ENCODE measurements around the gene AP5Z1.

The AP5Z1 gene

GRCh38 chr7:4770886-4771285 lies 4.5 kb upstream of the AP5Z1 start:
- Histone ChIP-seq H3K36me3 (ENCODE audit: control insufficient read depth, insufficient read depth, low read length) (peaks cover 3% of the 10 kb centered on the region), H3K27me3 (replicated peaks; ENCODE audit: control insufficient read depth, insufficient read depth, low read length) (no peaks in the 10 kb centered on the region), H3K4me3 (replicated peaks; ENCODE audit: low read depth, low read length) (no peak overlapping the region)
- no peak for DNase-seq (ENCODE audit: extremely low read depth, insufficient read length)
- TF ChIP-seq CTCF (IDR thresholded peaks at IDR 0.05; ENCODE audit: insufficient read depth, low read length, poor library complexity, severe bottlenecking): no peak

- Histone ChIP-seq H3K36me3 (ENCODE audit: control insufficient read depth, insufficient read depth, low read length) (peaks cover 3% of the 10 kb centered on the region), H3K4me3 (replicated peaks; ENCODE audit: low read depth, low read length) (no peak overlapping the region), H3K27me3 (replicated peaks; ENCODE audit: control insufficient read depth, insufficient read depth, low read length) (no peaks in the 10 kb centered on the region)
- no peak for TF ChIP-seq CTCF (IDR thresholded peaks at IDR 0.05; ENCODE audit: insufficient read depth, low read length, poor library complexity, severe bottlenecking)
- no peak for DNase-seq (ENCODE audit: extremely low read depth, insufficient read length)
Observed at GRCh38 chr7:4771737-4772136, 3.7 kb upstream of the AP5Z1 start.

- no peak for DNase-seq (ENCODE audit: extremely low read depth, insufficient read length)
- peaks cover 3% of the 10 kb centered on the region for H3K36me3 ChIP-seq (ENCODE audit: control insufficient read depth, insufficient read depth, low read length)
- no peak for TF ChIP-seq CTCF (IDR thresholded peaks at IDR 0.05; ENCODE audit: insufficient read depth, low read length, poor library complexity, severe bottlenecking)
- no peak overlapping the region for H3K4me3 ChIP-seq (replicated peaks; ENCODE audit: low read depth, low read length)
- H3K27me3 ChIP-seq (replicated peaks; ENCODE audit: control insufficient read depth, insufficient read depth, low read length): no peaks in the 10 kb centered on the region
Observed at GRCh38 chr7:4772306-4772705, 3.1 kb upstream of the AP5Z1 start.

- Histone ChIP-seq H3K27me3 (replicated peaks; ENCODE audit: control insufficient read depth, insufficient read depth, low read length) (no peaks in the 10 kb centered on the region), H3K36me3 (ENCODE audit: control insufficient read depth, insufficient read depth, low read length) (peaks cover 3% of the 10 kb centered on the region), H3K4me3 (replicated peaks; ENCODE audit: low read depth, low read length) (no peak overlapping the region)
- no peak for TF ChIP-seq CTCF (IDR thresholded peaks at IDR 0.05; ENCODE audit: insufficient read depth, low read length, poor library complexity, severe bottlenecking)
- DNase-seq (ENCODE audit: extremely low read depth, insufficient read length): no peak
Observed at GRCh38 chr7:4774007-4774406, 1.4 kb upstream of the AP5Z1 start.

GRCh38 chr7:4774658-4775249 lies 669 bp upstream of the AP5Z1 start:
- no peak for DNase-seq (ENCODE audit: extremely low read depth, insufficient read length)
- Histone ChIP-seq H3K4me3 (replicated peaks; ENCODE audit: low read depth, low read length) (peak overlapping the region; percentile 85), H3K27me3 (replicated peaks; ENCODE audit: control insufficient read depth, insufficient read depth, low read length) (no peaks in the 10 kb centered on the region), H3K36me3 (ENCODE audit: control insufficient read depth, insufficient read depth, low read length) (peaks cover 3% of the 10 kb centered on the region)
- TF ChIP-seq CTCF (IDR thresholded peaks at IDR 0.05; ENCODE audit: insufficient read depth, low read length, poor library complexity, severe bottlenecking): no peak
